Measurements from ENCODE around the gene RHBDL3. TPM values are rescaled to one million over a fixed set of nuclear protein-coding genes. Genes with fewer than 3 reads are reported as not detected.
A peak's percentile ranks its signal among the peaks of the same experiment; 100 is the strongest.

The RHBDL3 gene
- total and polyA plus RNA-seq, 2 of the 8 experiments (the other 6 are each of a cell fraction or from before 2014, with no cell fraction given), result 9.6 to 12.2 TPM

DNA sequence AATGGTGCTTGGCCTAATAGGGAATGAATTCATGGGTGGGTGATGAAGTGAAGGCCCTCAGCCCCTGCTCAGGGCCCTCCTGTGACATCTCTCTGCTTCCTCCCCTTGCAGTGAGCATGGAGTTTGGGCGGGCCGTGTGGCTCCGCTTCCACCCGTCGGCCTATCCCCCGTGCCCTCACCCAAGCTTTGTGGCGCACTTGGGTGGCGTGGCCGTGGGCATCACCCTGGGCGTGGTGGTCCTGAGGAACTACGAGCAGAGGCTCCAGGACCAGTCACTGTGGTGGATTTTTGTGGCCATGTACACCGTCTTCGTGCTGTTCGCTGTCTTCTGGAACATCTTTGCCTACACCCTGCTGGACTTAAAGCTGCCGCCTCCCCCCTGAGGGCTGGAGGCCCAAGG, 55.2 kb downstream of the RHBDL3 start:
- Histone ChIP-seq H3K4me1 (replicated peaks in 1 of 4; ENCODE audit: control insufficient read depth in 3 of 4, insufficient read depth in 4 of 4, low read length in 3 of 4) (peaks cover 0 to 13% (median 10%) of the 10 kb centered on the region in 4 experiments; a peak in 6 of 7 replicates), H3K9me3 (ENCODE audit: insufficient read depth in 2 of 2, low read depth in 1 of 2, low read length in 1 of 2) (no peaks in the 10 kb centered on the region), H2BK120ac (replicated peaks; ENCODE audit: low read depth, low read length) (no peak overlapping the region), H3K79me1 (ENCODE audit: low read depth, low read length) (no peaks in the 10 kb centered on the region), H2BK20ac (ENCODE audit: low read length) (no peak overlapping the region), H4K8ac (ENCODE audit: extremely low read depth, insufficient read depth, low read length) (no peak overlapping the region), H2AFZ (ENCODE audit: low read length) (no peak overlapping the region), H3K9ac (replicated peaks in 1 of 4; ENCODE audit: extremely low read depth in 1 of 4, low read depth in 3 of 4, low read length in 3 of 4) (no peak overlapping the region), H2BK15ac (ENCODE audit: low read length) (no peak overlapping the region), H3K23me2 (ENCODE audit: low read depth, low read length) (no peaks in the 10 kb centered on the region), H2BK12ac (ENCODE audit: low read depth, low read length) (0 out of 2 replicates have a peak overlapping the region, but pooled peaks have one; percentile 50), H3K36me3 (ENCODE audit: control insufficient read depth in 2 of 4, insufficient read depth in 4 of 4, low read length in 3 of 4) (peaks cover 0 to 5% (median 0%) of the 10 kb centered on the region in 4 experiments; a peak in 1 of 8 replicates), H2BK5ac (ENCODE audit: low read depth, low read length) (no peak overlapping the region), H3K27me3 (replicated peaks in 1 of 4; ENCODE audit: control insufficient read depth in 3 of 4, extremely low read depth in 1 of 4, insufficient read depth in 3 of 4, low read length in 3 of 4) (no peaks in the 10 kb centered on the region), H3K14ac (ENCODE audit: insufficient read length) (no peak overlapping the region), H3K56ac (replicated peaks; ENCODE audit: insufficient read length, low read depth, low read length) (no peak overlapping the region), H4K20me1 (replicated peaks in 1 of 2; ENCODE audit: control insufficient read depth in 1 of 2, insufficient read depth in 2 of 2, low read length in 2 of 2) (no peaks in the 10 kb centered on the region), H3K4ac (replicated peaks; ENCODE audit: insufficient read length, low read depth, low read length) (no peak overlapping the region), H3K4me3 (ENCODE audit: extremely low read depth in 1 of 4, insufficient read depth in 2 of 4, low read depth in 3 of 4, low read length in 4 of 4) (no peak overlapping the region), H3K23ac (ENCODE audit: insufficient read length) (no peak overlapping the region), H2AK5ac (ENCODE audit: low read depth, low read length) (no peak overlapping the region), H3K27ac (ENCODE audit: low read depth, low read length) (no peak overlapping the region), H4K5ac (ENCODE audit: insufficient read length, low read depth, low read length) (no peak overlapping the region), H4K91ac (replicated peaks; ENCODE audit: insufficient read length, low read length) (no peak overlapping the region), H3K18ac (ENCODE audit: extremely low read depth, low read length) (no peak overlapping the region), H3K4me2 (ENCODE audit: insufficient read depth in 1 of 2, low read depth in 2 of 2, low read length in 2 of 2) (no peak overlapping the region), H3K79me2 (ENCODE audit: control insufficient read depth in 1 of 2, insufficient read depth in 2 of 2, low read length in 2 of 2) (no peaks in the 10 kb centered on the region)
- WGBS, 2 experiments (ENCODE audit: extremely low coverage in 1 of 2, insufficient coverage in 1 of 2, insufficient read length in 1 of 2, insufficient replicate concordance in 2 of 2, low coverage in 1 of 2, low lambda C conversion rate in 2 of 2, missing lambda C conversion rate in 1 of 2), result 94% methylated on average over 14 of the region's 15 CpGs; no CpG with 5 or more reads in 1 of the 2 experiments
- TF ChIP-seq CBX8 (IDR thresholded peaks at IDR 0.05; ENCODE audit: borderline replicate concordance, low read depth, low read length) (no peak), EP300 (IDR thresholded peaks at IDR 0.05; ENCODE audit: borderline replicate concordance in 1 of 2, low read depth in 2 of 2, low read length in 2 of 2) (no peak)
- TF ChIP-seq, protein P1, sequence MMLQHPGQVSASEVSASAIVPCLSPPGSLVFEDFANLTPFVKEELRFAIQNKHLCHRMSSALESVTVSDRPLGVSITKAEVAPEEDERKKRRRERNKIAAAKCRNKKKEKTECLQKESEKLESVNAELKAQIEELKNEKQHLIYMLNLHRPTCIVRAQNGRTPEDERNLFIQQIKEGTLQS (IDR thresholded peaks at IDR 0.05; ENCODE audit: insufficient read depth, low read depth, low read length), result no peak
- ChIA-PET POLR2A (ENCODE audit: partially characterized antibody) (interaction anchor here (0.9 to 1.8 kb wide), 5 partner anchors 15 to 68 kb away, joined by 3 to 6 read pairs (median 3); no protein-coding TSS in a partner anchor), CTCF (ENCODE audit: partially characterized antibody) (interaction anchor here (0.7 to 13.3 kb wide), 17 partner anchors 8 to 70 kb away, joined by 3 to 170 read pairs (median 12); partner anchors contain the start of gene RHBDL3)
- DNase-seq (ENCODE audit: low read depth in 1 of 2, low spot score in 2 of 2) (no peak), FAIRE-seq (no peak)
